Stimulated activated CD4-positive, alpha-beta T cell treated with anti-CD3 and anti-CD28 coated beads, Interleukin-1b, Interleukin-23, amount 100 ng/mL, for 1 hour (primary cell): ENCODE data around the gene CKAP2L.
"Not testable (repeated sequence)": the region's sequence is repeated elsewhere in the genome, so short reads cannot be mapped to it uniquely, and the experiment has no call there.

Experiments
- DNase-seq, 2 donors: peaks; one replicate each; pipeline ENCODE4 v3.0.0-alpha.2; 2020; ENCODE audit warnings: low read depth in 2 of 2

The CKAP2L gene

DNA sequence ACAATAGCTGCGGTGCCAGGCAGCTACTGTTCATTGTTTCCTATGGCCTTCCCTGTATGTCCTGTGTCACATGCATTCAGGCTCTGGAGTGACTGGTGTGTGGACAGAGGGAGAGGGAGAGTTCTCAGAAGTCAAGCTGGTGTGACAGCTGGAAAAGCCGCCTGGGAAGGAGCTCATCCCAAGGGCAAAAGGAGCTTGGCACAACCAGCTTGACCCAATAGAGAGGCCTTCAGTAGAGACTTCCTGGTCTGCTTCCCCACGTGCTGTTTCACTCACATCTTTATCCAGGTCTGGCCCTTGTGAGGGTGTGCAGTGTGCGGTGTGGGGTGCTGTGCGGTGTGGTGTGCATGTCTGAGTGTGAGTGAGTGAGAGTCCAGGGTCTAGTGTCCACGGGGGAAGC is 54.7 kb downstream of the CKAP2L start:
- DNase-seq = no peak

DNA sequence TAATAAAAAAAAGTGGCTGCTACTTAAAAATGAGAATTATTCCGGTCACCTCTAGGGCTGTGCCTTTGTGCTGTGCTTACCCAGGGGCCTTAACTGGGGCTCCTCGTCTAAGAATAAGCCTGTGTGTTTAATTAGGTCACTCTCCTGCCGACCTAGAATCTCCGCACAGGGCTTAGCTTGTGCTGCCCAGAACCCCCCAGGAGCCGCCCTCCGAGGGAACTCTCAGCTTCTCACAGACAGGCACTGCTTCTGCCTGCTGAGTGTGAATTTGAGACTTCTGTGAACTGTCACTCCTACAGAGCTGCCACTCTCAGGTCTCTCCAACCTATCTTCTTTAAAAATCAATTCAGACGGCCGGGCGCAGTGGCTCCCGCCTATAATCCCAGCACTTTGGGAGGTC is 55.4 kb downstream of the CKAP2L start:
- DNase-seq = no peak

DNA sequence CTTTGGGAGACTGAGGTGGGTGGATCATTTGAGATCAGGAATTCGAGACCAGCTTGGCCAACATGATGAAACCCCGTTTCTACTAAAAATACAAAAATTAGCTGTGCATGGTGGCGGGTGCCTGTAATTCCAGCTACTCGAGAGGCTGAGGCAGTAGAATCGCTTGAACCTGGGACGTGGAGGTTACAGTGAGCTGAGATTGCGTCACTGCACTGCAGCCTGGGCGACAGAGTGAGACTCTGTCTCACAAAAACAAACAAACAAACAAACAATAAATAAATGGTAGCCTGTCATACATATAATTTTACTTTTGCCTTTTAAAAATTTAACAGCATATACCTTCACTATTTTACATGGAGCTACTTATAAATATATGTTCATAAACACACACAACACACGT is 57.5 kb downstream of the CKAP2L start:
- DNase-seq = not testable (repeated sequence)

DNA sequence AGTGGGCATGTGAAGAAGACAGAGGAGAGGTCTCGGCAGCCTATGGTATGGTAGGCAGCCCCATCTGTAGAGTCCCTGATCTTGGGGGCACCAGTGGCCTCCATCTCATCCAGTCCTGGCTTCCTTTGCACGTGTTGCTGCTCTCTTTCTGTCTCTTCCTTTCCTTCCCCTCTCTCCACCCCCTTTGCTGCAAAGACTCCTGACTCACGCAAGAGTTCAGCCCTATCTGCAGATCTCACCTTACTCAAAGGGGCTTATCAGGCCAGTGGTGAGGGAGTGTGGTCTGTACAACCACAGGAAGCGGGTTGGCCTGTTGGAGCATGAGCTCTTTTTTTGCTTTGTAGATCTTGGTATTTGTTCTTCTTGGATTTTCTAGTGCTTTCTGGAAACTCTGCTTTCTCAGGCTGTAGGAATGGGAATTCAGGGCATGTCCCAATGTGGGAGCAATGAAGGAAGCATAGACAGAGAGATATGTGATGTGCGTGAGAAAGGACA is 58.2 kb downstream of the CKAP2L start:
- no peak for DNase-seq

DNA sequence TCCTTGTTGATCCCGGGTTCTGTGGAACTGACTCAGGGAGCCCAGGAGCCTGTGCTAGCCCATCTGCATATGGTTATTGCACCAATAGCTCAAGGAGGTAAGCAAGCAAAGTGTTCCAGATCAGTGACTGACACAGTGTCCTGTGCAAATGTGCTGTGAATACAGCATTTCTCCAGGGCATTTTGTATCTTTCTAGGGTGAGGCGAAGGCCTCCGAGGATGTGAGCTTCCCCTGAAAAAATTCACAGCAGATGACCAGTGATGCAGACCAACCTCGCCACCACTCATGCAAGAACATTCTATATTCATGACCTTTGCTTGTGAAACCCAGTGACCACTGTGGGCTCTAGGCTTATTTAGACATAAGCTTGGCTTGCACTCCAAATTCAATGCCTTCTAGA is 58.8 kb downstream of the CKAP2L start:
- no peak for DNase-seq

DNA sequence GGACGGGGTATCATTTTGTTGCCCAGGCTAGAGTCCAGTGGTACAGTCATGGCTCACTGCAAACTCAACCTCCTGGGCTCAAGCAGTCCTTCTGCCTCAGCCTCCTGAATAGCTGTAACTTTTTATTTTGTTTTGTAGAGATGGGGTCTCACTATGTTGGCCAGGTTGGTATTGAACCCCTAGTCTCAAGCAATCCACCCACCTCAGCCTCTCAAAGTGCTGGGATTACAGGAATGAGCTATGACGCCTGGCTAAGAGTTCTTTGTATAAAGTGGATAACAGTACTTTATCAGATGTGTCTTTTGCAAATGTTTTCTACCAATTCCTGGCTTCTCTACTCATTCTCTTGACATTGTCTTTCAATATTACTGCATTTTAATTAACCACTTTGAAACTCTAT is 60.7 kb downstream of the CKAP2L start:
- no peak for DNase-seq

DNA sequence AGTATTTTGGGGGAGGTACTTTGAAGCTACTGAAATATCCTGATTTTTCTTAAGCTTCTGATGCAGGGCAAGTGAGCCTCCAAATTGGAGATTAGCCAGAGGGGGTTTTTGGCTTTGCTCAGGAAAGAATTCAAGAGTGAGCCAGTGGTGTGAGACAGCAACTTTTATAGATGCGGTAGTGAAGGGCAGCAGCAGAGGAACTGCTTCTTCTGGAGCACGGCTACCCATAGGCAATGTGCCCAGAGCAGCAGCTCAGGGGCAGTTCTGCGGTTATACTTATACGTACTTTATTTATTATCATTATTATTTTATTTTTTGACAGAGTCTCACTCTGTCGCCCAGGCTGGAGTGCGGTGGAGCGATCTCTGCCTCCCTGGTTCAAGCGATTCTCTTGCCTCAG is 63.4 kb downstream of the CKAP2L start:
- no peak for DNase-seq

DNA sequence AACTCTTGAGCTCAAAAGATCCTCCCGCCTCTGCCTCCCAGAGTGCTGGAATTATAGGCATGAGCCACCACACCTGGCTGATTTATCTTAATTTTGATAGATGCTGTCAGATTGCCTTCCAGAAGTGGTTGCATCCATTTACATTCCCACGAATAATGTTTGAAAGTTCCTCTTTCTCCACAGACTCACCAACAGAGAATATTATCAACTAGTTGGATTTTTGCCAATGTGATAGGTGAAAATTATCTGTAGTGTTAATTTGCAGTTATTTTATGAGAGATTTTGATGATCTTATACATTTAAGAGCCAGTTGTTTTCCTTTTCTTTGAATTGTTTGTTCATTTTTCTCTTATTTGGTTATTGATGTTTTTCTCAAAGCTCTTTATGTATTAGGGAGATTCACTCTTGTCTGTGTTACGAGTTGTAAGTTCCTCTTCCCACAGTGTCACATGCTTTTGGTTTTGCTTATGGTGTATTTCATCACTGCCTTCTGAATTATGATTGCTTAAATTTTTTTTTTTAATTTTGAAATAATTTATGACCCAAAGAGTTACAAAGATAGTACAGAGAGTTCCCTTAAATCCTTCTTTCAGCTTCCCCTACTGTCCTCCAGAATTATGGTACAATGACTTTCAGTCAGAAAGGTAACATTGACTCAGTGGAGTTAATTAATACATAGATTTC is 64.3 kb downstream of the CKAP2L start:
- no peak for DNase-seq

DNA sequence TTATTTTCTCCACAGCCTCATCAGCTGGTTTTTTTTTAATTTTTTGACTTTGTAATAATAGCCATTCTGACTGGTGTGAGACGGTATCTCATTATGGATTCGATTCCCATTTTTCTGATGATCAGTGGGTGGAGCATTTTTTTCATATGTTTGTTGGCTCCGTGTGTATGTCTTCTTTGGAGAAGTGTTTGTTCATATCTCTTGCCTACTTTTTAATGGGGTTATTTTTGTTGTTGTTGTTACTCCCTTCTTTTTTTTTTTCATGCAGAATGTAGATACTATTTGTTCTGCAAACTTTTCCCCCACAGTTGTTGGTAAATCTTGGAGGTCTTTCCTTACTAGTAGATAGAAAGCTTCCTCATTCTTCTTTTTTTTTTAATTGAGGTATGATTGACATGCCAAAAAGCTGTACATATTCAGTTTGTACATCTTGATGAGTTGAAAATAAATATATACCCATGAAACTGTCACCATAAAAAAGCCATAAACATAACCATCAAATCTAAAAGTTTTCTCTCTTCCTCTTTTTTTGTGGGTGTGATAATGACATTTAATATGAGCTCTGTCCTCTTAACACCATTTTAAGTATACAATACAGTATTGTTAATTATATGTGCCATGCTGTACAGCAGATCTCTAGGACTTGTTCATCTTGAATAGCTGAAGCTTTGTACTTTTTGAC is 65.4 kb downstream of the CKAP2L start:
- no peak for DNase-seq

DNA sequence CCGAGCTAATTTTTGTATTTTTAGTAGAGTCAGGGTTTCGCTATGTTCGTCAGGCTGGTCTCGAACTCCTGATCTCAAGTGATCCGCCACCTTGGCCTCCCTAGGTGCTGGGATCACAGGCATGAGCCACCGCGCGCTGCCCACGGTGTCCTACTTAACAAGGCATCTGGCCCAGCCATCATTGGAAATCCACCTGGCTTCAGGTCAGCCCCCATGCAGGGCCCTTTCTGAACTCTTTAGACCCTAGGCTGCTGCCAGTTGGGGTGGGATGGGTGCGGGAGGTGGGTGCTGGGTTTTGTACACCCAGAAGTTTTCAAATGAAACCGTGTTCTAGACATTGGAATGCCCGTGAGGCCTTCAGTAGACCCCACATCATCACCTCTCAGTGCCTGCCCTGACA is 70.2 kb downstream of the CKAP2L start:
- no peak for DNase-seq

DNA sequence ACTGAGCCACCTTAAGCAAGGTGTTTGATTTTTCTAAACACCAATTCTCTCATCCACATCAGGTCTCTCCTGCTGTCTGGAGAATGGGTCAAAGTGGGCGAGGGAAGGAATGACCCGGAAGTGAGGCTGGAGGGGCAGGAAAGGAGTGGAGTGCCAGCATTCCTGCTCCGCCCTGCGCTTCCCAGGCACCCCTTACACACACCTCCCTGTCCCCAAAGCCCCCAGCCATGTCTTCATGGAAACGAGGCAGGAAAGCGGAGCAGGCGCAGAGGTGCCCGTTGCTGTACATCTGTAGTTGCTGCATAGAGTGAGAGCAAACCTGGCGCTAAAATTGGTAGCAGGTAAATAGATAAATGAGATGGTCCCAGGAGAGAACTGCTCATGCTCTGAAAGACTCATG is 70.8 kb downstream of the CKAP2L start:
- DNase-seq = no peak

DNA sequence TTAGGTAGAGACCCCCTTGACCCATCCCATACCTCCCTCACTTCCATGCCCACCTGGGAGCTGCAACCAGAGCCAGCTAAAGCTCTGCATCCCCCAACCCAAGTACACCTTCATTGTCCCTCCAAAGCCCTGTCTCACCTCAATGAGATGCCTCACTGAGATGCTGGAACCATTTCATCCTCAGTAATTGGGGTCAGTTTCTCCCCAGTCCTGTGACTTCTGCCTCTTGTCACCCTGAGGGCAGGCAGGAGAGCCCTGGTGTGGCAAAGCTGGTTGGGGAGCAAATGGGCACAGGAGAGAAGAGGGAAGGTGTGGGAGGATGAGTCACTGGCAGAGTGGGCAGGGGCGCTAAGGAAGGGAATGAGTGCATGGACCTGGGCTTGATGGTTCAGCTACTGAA is 71.5 kb downstream of the CKAP2L start:
- DNase-seq = no peak

DNA sequence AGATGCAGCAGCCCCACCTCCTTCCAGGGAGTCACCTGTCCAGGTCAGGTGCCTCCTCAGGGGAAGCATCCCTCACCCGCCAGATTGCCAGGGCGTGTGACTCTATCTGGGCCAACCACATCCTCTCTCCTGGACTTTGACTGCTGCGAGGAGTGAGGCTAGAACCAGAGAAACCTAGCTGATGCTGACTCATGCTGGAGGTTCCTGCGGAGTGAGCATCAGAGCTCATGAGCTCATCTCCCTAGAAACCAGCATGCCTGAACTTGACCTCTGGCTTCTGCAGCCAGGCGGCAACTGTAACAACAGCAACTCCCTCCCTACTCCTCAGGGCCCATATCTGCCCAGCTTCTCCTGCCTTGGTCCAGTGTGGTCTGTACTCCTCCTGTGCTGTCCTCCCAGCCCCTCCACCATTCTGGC is 71.9 kb downstream of the CKAP2L start:
- peak; percentile 4 to 12 for DNase-seq

DNA sequence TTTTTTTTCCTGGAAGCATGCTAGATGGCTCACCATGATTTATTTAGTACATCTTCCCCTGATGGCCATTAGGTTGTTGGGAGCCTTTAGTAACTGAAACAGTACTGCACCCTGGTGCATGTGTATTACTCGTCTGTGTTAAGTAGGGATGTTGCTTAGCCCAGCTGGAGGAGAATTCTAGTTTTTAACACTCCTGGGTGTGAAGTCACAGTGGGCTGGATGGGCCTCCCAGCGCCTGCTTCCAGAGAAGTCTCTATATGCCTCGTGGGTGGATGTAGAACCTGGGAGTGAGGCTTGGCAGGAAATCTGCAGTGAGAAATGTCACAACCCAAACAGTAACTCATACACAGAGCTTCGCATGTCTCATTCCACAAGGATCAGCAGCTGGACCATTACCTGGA is 72.5 kb downstream of the CKAP2L start:
- no peak for DNase-seq

DNA sequence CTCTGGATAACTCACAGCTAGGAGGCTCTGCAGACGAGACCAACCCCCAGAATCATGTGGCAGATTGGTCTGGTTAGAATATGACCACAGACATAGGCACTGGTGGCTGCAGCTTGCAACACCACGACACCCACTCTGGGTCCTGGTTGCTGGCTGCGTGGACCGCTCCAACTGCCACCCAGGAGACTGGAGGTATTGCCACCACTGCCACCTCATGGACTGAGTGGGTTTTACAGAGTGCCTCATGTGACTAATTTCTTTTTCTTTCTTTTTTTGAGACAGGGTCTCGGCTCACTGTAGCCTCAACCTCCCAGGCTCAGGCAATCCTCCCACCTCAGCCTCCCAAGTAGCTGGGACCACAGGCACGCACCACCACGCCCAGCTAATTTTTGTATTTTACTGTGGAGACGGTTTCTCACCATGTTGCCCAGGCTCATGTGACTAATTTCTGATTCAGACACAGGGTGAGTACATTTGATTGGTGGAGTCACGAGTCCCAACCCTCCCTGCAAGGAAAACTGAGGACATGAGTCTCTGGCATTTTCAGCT is 73.5 kb downstream of the CKAP2L start:
- peak; percentile 11 to 18 for DNase-seq

DNA sequence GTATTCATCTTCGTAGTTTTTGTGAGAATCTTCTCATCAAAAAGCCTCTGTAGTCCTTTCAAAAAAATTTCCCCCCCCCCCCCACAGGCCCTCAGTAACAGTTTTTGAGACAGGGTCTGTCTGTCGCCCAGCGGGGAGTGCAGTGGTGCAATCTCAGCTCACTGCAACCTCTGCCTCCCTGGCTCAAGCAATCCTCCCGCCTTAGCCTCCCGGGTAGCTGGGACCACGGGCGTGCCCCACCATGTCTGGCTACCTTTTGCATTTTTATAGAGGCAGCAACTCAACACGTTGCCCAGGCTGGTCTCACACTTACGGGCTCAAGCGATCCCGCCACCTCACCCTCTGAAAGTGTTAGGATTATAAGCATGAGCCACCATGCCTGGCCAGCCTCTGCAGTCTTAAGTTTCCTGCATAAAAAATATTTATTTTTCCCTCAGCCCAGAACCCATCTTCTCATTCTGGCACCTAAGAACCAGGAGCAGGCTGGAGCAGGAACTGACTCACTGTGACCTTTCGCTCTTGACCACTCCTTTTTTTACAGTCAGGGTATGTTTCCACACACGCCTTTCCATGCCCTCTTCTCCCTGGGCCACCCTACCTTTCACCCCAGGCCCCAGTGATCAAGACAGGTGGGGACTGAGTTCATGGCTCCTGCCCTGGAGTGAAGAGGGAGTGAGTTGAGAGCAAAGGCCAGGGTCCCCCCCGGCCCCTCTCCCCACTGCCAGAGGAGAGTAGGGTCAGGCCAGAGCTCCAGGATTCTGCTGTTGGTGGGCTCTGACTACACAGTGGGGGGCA is 76.1 kb downstream of the CKAP2L start:
- no peak for DNase-seq

DNA sequence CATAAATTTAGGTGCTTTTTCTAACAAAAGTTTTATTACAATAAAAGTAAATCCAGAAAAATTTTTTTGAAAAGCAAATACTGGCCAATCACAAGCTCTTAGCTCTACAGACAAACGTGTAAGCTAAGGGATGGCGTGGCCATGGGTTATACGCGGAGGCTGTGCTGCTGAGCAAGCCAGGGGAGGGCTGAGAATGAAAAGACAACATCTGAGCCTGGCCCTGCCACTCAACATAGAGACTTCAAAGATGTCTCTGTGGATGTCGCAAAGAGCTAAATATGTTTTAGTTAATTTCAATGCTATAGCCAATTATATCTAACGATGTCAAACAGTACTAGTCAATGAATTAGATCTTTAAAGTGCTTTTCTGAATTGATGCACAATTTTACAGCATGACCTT is 76.9 kb downstream of the CKAP2L start:
- no peak for DNase-seq
